K562 treated with DMSO at 1 percent for 48 hours (cell line): ENCODE results near the gene HOXA11. TPM values are rescaled to one million over a fixed set of nuclear protein-coding genes. Genes with fewer than 3 reads are reported as not detected.

Experiments
- total RNA-seq: library from RNA; unstranded; fragments of 300-600 nt; gene quantifications from 2 replicates; pipeline ENCODE4 v1.2.3, GENCODE V29; 2022; ENCODE audit warnings: low replicate concordance; ENCODE audit errors: extremely low read depth

The HOXA11 gene
- not detected in 2 replicates for total RNA-seq

GRCh38 chr7:27185013-27185853 is at the start of gene HOXA11:
TSS of gene HOXA11 (minus strand) at chr7:27185232. CDS start at chr7:27185144, 88 bp downstream.

GRCh38 chr7:27199849-27200760 is 15.1 kb upstream of the HOXA11 start, which contains the start of gene HOXA13:
TSS of gene HOXA13 (minus strand) at chr7:27200091. CDS start at chr7:27200077, 14 bp downstream.

GRCh38 chr7:27173956-27174873 is 10.8 kb downstream of the HOXA11 start, which contains the start of gene HOXA10:
TSS of gene HOXA10 (minus strand) at chr7:27174320. CDS start at chr7:27174306, 14 bp downstream.

GRCh38 chr7:27165089-27165995 is 19.7 kb downstream of the HOXA11 start, which contains the start of gene HOXA9:
TSS of gene HOXA9 (minus strand) at chr7:27165537. CDS start at chr7:27165457, 80 bp downstream.

GRCh38 chr7:27156508-27156898 is 28.5 kb downstream of the HOXA11 start, which contains the start of gene HOXA7:
TSS of gene HOXA7 (minus strand) at chr7:27156675. CDS start at chr7:27156545, 130 bp downstream.

GRCh38 chr7:27151931-27152815 is 32.9 kb downstream of the HOXA11 start, which contains the start of gene HOXA3:
TSS of gene HOXA3 (minus strand) at chr7:27152583. CDS start at chr7:27110640, 41,943 bp downstream.

GRCh38 chr7:27147199-27148030 is 37.6 kb downstream of the HOXA11 start, which contains the start of gene HOXA6:
TSS of gene HOXA6 (minus strand) at chr7:27147774. CDS start at chr7:27147749, 25 bp downstream.

GRCh38 chr7:27143023-27143949 is 41.7 kb downstream of the HOXA11 start, which contains the start of gene HOXA5:
TSS of gene HOXA5 (minus strand) at chr7:27143681. CDS start at chr7:27143607, 74 bp downstream.

Other genes starting within 250 kb of the HOXA11 start
- not detected in 2 replicates for gene HOXA1, start 89.2 kb downstream of the HOXA11 start, total RNA-seq
- not detected in 2 replicates for gene HOXA2, start 82.5 kb downstream of the HOXA11 start, total RNA-seq
- gene HOXA4, start 54.5 kb downstream of the HOXA11 start, total RNA-seq, result not detected in 2 replicates
- not detected in 2 replicates for gene HOXA5, start 41.6 kb downstream of the HOXA11 start, total RNA-seq
- not detected in 2 replicates for gene HOXA6, start 37.5 kb downstream of the HOXA11 start, total RNA-seq
- gene HOXA3, start 32.6 kb downstream of the HOXA11 start, total RNA-seq, result not detected in 2 replicates
- not detected in 2 replicates for gene HOXA7, start 28.6 kb downstream of the HOXA11 start, total RNA-seq
- gene HOXA9, start 19.7 kb downstream of the HOXA11 start, total RNA-seq, result not detected in 2 replicates
- not detected in 2 replicates for gene HOXA10, start 10.9 kb downstream of the HOXA11 start, total RNA-seq
- not detected in 2 replicates for gene HOXA13, start 14.9 kb upstream of the HOXA11 start, total RNA-seq
- gene EVX1, start 57.6 kb upstream of the HOXA11 start, total RNA-seq, result not detected in 2 replicates